C4-2B (cell line): ENCODE results near the gene CA7.

ENCODE experiments used
- ZFX ChIP-seq: fragments of 450-650 bp; IDR thresholded peaks from 2 replicates; pipeline ENCODE4 v1.6.1; 2017
- TF ChIP-seq, protein P1 (sequence below): fragments of 450-650 bp; conservative IDR thresholded peaks from 2 replicates; pipeline ENCODE4 v1.5.1; 2017; ENCODE audit warnings: mild to moderate bottlenecking

DNA sequence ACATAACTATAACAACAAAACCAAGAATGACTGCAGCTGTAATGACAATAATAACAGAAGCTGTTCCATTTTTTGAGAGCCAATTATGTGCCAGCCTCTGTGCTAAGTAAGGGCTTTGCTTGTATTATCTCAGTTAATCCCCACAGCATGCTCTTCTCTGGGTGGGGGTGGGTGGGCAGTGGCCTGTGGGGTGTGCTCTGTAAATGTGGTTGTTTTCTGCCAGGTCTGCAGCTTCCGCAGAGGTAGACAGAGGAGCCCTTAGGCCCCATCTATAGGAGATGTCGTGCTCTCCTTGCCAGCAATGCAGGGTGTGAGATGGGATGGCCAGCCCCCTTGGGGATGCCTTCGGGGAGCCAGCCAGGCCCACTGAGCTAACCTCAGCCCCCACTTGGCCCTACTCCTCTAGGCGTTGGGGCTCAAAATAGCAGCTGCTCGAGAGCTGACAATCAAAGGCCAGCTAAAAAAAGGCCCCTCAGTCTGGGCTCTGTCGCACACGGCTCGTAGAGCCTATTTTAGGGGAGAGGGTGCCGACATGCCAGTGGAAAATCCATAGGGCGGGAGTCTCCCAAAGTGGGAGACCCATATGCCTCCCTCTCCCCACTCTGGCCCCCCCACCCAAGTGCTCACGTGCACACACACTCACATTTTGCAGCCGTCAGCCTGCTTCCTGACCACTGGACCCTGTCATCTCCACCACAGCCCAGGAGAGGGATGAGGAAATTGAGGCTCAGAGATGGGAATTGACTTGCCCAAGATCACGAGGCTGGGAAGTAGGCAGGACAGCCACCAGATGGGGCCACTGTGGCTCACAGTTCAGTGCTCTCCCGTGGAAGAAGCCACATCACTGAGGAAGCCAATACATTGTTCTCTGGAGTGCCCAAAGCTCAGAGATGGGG lies 58.7 kb downstream of the CA7 start:
- TF ChIP-seq, protein P1, sequence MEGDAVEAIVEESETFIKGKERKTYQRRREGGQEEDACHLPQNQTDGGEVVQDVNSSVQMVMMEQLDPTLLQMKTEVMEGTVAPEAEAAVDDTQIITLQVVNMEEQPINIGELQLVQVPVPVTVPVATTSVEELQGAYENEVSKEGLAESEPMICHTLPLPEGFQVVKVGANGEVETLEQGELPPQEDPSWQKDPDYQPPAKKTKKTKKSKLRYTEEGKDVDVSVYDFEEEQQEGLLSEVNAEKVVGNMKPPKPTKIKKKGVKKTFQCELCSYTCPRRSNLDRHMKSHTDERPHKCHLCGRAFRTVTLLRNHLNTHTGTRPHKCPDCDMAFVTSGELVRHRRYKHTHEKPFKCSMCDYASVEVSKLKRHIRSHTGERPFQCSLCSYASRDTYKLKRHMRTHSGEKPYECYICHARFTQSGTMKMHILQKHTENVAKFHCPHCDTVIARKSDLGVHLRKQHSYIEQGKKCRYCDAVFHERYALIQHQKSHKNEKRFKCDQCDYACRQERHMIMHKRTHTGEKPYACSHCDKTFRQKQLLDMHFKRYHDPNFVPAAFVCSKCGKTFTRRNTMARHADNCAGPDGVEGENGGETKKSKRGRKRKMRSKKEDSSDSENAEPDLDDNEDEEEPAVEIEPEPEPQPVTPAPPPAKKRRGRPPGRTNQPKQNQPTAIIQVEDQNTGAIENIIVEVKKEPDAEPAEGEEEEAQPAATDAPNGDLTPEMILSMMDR, result no peak
- no peak for TF ChIP-seq ZFX
